Loucy (cell line): Measurements from ENCODE around the gene DNASE1L3.

Source experiments
- CTCF ChIP-seq: fragments of 200-600 bp; sonication (generic); conservative IDR thresholded peaks from 2 replicates; pipeline ENCODE4 v1.5.1; 2014; ENCODE audit warnings: mild to moderate bottlenecking, antibody characterized with exemption, low read length
- EZH2phosphoT487 ChIP-seq: fragments of 200-600 bp; IDR thresholded peaks from 2 replicates; pipeline ENCODE4 v1.6.1; 2018; ENCODE audit warnings: antibody characterized with exemption, mild to moderate bottlenecking, moderate library complexity, borderline replicate concordance

- no peak for TF ChIP-seq EZH2phosphoT487
- TF ChIP-seq CTCF: no peak
Measured at GRCh38 chr3:58153371-58153770, 57.4 kb downstream of the DNASE1L3 start.
